ENCODE measurements around the gene HIVEP2.
A peak's percentile ranks its signal among the peaks of the same experiment; 100 is the strongest.

Gene HIVEP2

DNA sequence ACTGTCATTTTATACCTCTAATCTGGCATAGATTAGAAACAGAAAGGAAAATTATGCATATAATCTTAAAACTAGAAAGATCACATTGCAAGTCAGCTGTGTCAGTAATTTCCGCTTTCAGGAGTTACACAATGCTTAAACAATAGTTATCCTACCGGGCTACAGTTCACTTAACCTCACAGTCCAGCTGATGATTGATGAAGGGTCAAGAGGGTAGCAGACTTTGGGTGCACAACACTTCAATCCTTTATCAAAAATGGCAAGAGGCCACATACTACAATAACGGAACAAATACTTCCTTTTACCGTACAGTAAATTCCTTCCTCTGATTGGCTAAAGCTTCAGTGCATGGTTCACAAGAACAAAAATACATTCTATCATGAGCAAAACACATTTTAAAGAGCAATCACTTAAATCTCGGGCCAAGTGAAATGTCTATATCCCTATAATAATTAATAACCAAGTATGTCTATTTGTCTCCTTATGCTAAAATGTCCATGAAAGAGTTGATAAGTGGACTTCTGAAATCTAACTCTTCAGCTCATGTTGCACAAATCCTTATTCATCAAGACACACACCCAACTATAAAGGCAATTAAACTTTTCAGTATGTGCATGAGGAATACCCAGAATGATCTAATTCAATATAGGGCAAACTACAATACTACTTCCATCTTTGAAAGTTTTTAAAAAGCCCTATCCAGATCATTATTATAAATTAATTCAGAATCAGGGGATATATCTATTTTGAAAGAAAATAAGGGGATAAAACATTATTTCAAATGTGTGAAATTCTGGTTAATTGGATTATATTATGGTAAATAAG is 76.8 kb downstream of the HIVEP2 start:
- Histone ChIP-seq H3K27me3 (no peaks in the 10 kb centered on the region), H3K4me1 (ENCODE audit: control insufficient read depth in 1 of 2, insufficient read depth in 1 of 2, low read depth in 1 of 2, low read length in 1 of 2) (peaks cover 10 to 18% of the 10 kb centered on the region in 2 experiments), H3K36me3 (no peaks in the 10 kb centered on the region), H3K9me3 (no peaks in the 10 kb centered on the region), H3K4me3 (ENCODE audit: low read depth in 1 of 2, low read length in 1 of 2) (no peak overlapping the region), H3K27ac (no peak overlapping the region)
- TF ChIP-seq, protein P1, sequence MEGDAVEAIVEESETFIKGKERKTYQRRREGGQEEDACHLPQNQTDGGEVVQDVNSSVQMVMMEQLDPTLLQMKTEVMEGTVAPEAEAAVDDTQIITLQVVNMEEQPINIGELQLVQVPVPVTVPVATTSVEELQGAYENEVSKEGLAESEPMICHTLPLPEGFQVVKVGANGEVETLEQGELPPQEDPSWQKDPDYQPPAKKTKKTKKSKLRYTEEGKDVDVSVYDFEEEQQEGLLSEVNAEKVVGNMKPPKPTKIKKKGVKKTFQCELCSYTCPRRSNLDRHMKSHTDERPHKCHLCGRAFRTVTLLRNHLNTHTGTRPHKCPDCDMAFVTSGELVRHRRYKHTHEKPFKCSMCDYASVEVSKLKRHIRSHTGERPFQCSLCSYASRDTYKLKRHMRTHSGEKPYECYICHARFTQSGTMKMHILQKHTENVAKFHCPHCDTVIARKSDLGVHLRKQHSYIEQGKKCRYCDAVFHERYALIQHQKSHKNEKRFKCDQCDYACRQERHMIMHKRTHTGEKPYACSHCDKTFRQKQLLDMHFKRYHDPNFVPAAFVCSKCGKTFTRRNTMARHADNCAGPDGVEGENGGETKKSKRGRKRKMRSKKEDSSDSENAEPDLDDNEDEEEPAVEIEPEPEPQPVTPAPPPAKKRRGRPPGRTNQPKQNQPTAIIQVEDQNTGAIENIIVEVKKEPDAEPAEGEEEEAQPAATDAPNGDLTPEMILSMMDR (IDR thresholded peaks at IDR 0.05) = no peak

DNA sequence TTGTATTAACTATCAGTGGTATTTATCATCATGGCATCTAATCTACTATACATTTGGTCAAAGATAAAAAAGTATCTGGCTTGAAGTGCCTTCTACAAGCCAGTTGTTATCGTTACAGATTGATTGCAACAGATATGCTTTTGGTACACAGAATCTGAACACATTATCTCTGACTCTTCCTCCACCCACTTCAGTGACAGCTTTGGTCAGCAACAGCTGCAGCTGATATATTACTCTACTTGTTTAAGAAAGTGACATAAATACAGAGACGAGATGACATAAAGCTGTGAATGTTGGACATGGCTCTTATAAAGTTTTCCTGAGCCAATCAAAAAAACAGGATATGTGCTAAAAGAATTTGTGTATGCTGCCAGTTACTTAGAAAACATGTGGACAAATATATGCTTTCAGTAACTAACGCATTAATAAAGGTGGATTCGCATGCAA is 77.6 kb downstream of the HIVEP2 start:
- Histone ChIP-seq H3K27ac (no peak overlapping the region), H3K36me3 (no peaks in the 10 kb centered on the region), H3K4me3 (ENCODE audit: low read depth in 1 of 2, low read length in 1 of 2) (no peak overlapping the region), H3K4me1 (ENCODE audit: control insufficient read depth in 1 of 2, insufficient read depth in 1 of 2, low read depth in 1 of 2, low read length in 1 of 2) (peaks cover 10 to 18% of the 10 kb centered on the region in 2 experiments), H3K9me3 (no peaks in the 10 kb centered on the region), H3K27me3 (no peaks in the 10 kb centered on the region)
- TF ChIP-seq, protein P1 (IDR thresholded peaks at IDR 0.05) = no peak

DNA sequence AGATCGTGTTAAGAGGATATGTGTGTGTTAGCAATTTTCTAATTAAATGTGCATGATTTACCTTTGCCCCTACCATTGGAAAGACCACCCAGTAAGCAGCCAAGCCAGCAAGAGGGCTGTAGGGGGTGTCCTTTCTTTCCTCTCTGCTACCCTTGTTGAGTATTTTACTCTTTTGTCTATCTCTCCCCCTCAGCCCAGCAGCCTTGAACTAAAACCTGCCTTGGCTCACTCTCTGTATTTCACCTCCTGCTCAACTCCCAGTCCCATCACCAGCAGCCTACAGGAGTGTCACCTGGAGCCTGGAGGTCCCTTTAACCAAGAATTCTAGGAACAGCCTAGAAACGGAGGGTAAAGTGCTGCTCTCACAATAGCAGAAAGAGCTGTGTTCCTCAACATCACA is 81.0 kb downstream of the HIVEP2 start:
- Histone ChIP-seq H3K36me3 (no peaks in the 10 kb centered on the region), H3K4me3 (ENCODE audit: low read depth in 1 of 2, low read length in 1 of 2) (no peak overlapping the region), H3K27ac (no peak overlapping the region), H3K9me3 (no peaks in the 10 kb centered on the region), H3K27me3 (no peaks in the 10 kb centered on the region), H3K4me1 (ENCODE audit: control insufficient read depth in 1 of 2, insufficient read depth in 1 of 2, low read depth in 1 of 2, low read length in 1 of 2) (peaks cover 10 to 18% of the 10 kb centered on the region in 2 experiments)
- TF ChIP-seq, protein P1 (IDR thresholded peaks at IDR 0.05) = no peak

DNA sequence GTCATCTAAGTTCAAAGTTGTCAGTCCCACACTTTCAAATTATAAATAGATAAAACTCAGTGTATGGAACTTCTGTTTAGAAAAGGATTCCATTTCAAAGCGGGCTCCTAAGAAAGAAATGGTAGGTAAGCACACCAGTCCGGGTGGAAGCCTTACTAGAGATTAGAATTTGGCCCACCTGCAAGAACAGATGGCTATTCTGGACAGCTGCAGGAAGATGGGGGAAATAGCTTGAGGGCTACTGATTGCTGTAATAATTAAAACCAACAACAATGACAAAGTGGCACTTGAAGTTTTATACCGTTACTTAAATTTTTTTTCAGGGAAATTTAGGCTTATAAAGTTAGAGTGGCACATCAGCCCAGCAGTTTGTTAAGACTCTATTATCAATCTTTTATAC is 83.3 kb downstream of the HIVEP2 start:
- Histone ChIP-seq H3K27ac (peak overlapping the region; percentile 9), H3K9me3 (no peaks in the 10 kb centered on the region), H3K4me1 (ENCODE audit: control insufficient read depth in 1 of 2, insufficient read depth in 1 of 2, low read depth in 1 of 2, low read length in 1 of 2) (peaks cover 3 to 9% of the 10 kb centered on the region in 2 experiments), H3K36me3 (no peaks in the 10 kb centered on the region), H3K4me3 (ENCODE audit: low read depth in 1 of 2, low read length in 1 of 2) (no peak overlapping the region), H3K27me3 (peaks cover 7% of the 10 kb centered on the region)
- TF ChIP-seq, protein P1 (IDR thresholded peaks at IDR 0.05) = no peak

DNA sequence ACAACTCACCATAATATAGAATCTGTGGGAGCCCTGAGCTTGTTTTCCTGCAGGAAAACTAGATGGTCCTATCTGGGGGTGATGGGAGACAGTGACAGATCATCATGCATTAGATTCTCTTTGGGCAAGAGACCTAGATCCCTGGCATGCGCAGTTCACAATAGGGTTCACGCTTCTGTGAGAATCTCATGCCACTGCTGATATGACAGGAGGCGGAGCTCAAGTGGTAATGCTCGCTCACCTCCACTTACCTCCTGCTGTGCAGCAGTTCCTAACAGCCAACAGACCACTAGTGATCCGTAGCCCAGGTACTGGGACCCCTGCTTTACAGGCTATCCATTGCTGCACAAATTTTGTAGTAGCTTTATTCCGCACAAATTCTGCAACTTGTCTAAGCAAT is 84.5 kb downstream of the HIVEP2 start:
- peaks cover 3 to 9% of the 10 kb centered on the region in 2 experiments for H3K4me1 ChIP-seq (ENCODE audit: control insufficient read depth in 1 of 2, insufficient read depth in 1 of 2, low read depth in 1 of 2, low read length in 1 of 2)
- H3K27ac ChIP-seq = no peak overlapping the region
- no peaks in the 10 kb centered on the region for H3K9me3 ChIP-seq
- no peaks in the 10 kb centered on the region for H3K36me3 ChIP-seq
- TF ChIP-seq, protein P1 (IDR thresholded peaks at IDR 0.05) = no peak
- no peak overlapping the region for H3K4me3 ChIP-seq (ENCODE audit: low read depth in 1 of 2, low read length in 1 of 2)
- peaks cover 7% of the 10 kb centered on the region for H3K27me3 ChIP-seq
